OCI-LY1 (cell line): Measurements from ENCODE around the gene COL20A1.

Experiments used
- H2AFZ ChIP-seq: fragments of 200-600 bp; sonication (generic), shearing (Covaris generic); 2 replicates; pipeline ENCODE4 v1.6.0; 2014; ENCODE audit warnings: antibody characterized with exemption, mild to moderate bottlenecking, low read length
- H3F3A ChIP-seq: fragments of 200-600 bp; sonication (generic), shearing (Covaris generic); 2 replicates; pipeline ENCODE4 v1.6.0; 2014; ENCODE audit warnings: mild to moderate bottlenecking, antibody characterized with exemption, low read length, moderate library complexity; ENCODE audit not compliant: insufficient read depth
- H3K27ac ChIP-seq: fragments of 200-600 bp; sonication (generic); 2 replicates; pipeline ENCODE4 v1.5.1; 2014; ENCODE audit warnings: low read length, mixed run types, mild to moderate bottlenecking, low read depth; ENCODE audit not compliant: poor library complexity, severe bottlenecking
- H3K27me3 ChIP-seq: fragments of 200-600 bp; sonication (generic); 2 replicates; pipeline ENCODE4 v1.6.0; 2014; ENCODE audit warnings: antibody characterized with exemption, mild to moderate bottlenecking, low read length, moderate library complexity; ENCODE audit not compliant: insufficient read depth
- H3K36me3 ChIP-seq: fragments of 200-600 bp; sonication (generic); 2 replicates; pipeline ENCODE4 v1.6.1; 2014; ENCODE audit warnings: mild to moderate bottlenecking, antibody characterized with exemption, low read length, moderate library complexity, mixed read lengths; ENCODE audit not compliant: insufficient read depth
- H3K4me1 ChIP-seq: fragments of 200-600 bp; sonication (generic); 2 replicates; pipeline ENCODE4 v1.5.1; 2014; ENCODE audit warnings: mild to moderate bottlenecking, low read length, moderate library complexity; ENCODE audit not compliant: insufficient read depth, severe bottlenecking
- H3K4me2 ChIP-seq: fragments of 200-600 bp; sonication (generic), shearing (Covaris generic); 2 replicates; pipeline ENCODE4 v1.6.1; 2014; ENCODE audit warnings: low read length
- H3K4me3 ChIP-seq: fragments of 200-600 bp; sonication (generic); 2 replicates; pipeline ENCODE4 v1.5.1; 2014; ENCODE audit warnings: low read length, low read depth, mild to moderate bottlenecking, mixed read lengths; ENCODE audit not compliant: poor library complexity, severe bottlenecking
- H3K79me2 ChIP-seq: fragments of 200-600 bp; shearing (Covaris generic); 2 replicates; pipeline ENCODE4 v1.6.1; 2016; ENCODE audit warnings: mixed run types, low read length, mixed read lengths; ENCODE audit not compliant: insufficient read depth
- H3K9ac ChIP-seq: fragments of 200-600 bp; sonication (generic), shearing (Covaris generic); 2 replicates; pipeline ENCODE4 v1.6.1; 2014; ENCODE audit warnings: mild to moderate bottlenecking, low read length, mixed read lengths
- H3K9me2 ChIP-seq: fragments of 200-600 bp; sonication (generic), shearing (Covaris generic); 2 replicates; pipeline ENCODE4 v1.6.1; 2014; ENCODE audit warnings: low read depth, mild to moderate bottlenecking, low read length, mixed read lengths
- H3K9me3 ChIP-seq: fragments of 200-600 bp; shearing (Covaris generic); 2 replicates; pipeline ENCODE4 v1.6.1; 2014; ENCODE audit warnings: low read length, mixed read lengths
- H4K20me1 ChIP-seq: fragments of 200-600 bp; sonication (generic), shearing (Covaris generic); 2 replicates; pipeline ENCODE4 v1.6.0; 2016; ENCODE audit warnings: mild to moderate bottlenecking, low read length; ENCODE audit not compliant: insufficient read depth
- CTCF ChIP-seq: fragments of 200-600 bp; sonication (generic), shearing (Covaris generic); IDR thresholded peaks from 2 replicates; pipeline ENCODE4 v1.5.1; 2017; ENCODE audit warnings: mild to moderate bottlenecking, antibody characterized with exemption, low read length, moderate library complexity, mixed read lengths
- EZH2 ChIP-seq: fragments of 200-600 bp; sonication (generic), shearing (Covaris generic); IDR thresholded peaks from 2 replicates; pipeline ENCODE4 v1.8.0; 2017; ENCODE audit warnings: borderline replicate concordance, mixed run types, mild to moderate bottlenecking, antibody characterized with exemption, low read length, moderate library complexity, mixed read lengths

The COL20A1 gene

GRCh38 chr20:63292904-63293303 lies at the start of gene COL20A1:
COL20A1 (plus strand) TSS chr20:63293186; CDS start chr20:63295108, 1,922 bp downstream.
- H3K9me3 ChIP-seq, result no peaks in the 10 kb centered on the region
- TF ChIP-seq EZH2 (no peak), CTCF (no peak)
- no peak within 1 kb of the TSS for H3K27ac ChIP-seq
- no peaks in the 10 kb centered on the region for H3F3A ChIP-seq
- no peaks in the 10 kb centered on the region for H3K9me2 ChIP-seq
- H2AFZ ChIP-seq, result no peak within 1 kb of the TSS
- no peaks in the 10 kb centered on the region for H3K27me3 ChIP-seq
- peaks cover 4% of the 10 kb centered on the region; the same call in 1 of the 2 replicates for H3K36me3 ChIP-seq
- no peaks in the 10 kb centered on the region for H3K79me2 ChIP-seq
- no peak within 1 kb of the TSS for H3K4me2 ChIP-seq
- H3K4me1 ChIP-seq, result no peaks in the 10 kb centered on the region
- H3K4me3 ChIP-seq, result no peak within 1 kb of the TSS
- H3K9ac ChIP-seq, result no peak within 1 kb of the TSS
- no peaks in the 10 kb centered on the region for H4K20me1 ChIP-seq

- H3K9me2 ChIP-seq, result no peaks in the 10 kb centered on the region
- no peaks in the 10 kb centered on the region for H3K4me1 ChIP-seq
- H2AFZ ChIP-seq, result no peak overlapping the region
- no peak overlapping the region for H3K4me2 ChIP-seq
- peaks cover 4% of the 10 kb centered on the region; the same call in 1 of the 2 replicates for H3K27me3 ChIP-seq
- no peak overlapping the region for H3K4me3 ChIP-seq
- H3K9me3 ChIP-seq, result no peaks in the 10 kb centered on the region
- no peaks in the 10 kb centered on the region for H4K20me1 ChIP-seq
- H3K27ac ChIP-seq, result no peak overlapping the region
- no peak overlapping the region for H3K9ac ChIP-seq
- no peak for TF ChIP-seq CTCF
- no peak for TF ChIP-seq EZH2
- H3K36me3 ChIP-seq, result no peaks in the 10 kb centered on the region
- H3K79me2 ChIP-seq, result no peaks in the 10 kb centered on the region
- no peaks in the 10 kb centered on the region for H3F3A ChIP-seq
These were observed 49.3 kb upstream of the COL20A1 start for GRCh38 chr20:63243604-63244247.

- Histone ChIP-seq H3K36me3 (no peaks in the 10 kb centered on the region), H3K27me3 (peaks cover 4% of the 10 kb centered on the region; the same call in 1 of the 2 replicates), H3K9ac (no peak overlapping the region)
These were observed 48.5 kb upstream of the COL20A1 start for GRCh38 chr20:63244468-63244867.

More at GRCh38 chr20:63244468-63244867, 48.5 kb upstream of the COL20A1 start:
- H2AFZ ChIP-seq, result no peak overlapping the region
- no peaks in the 10 kb centered on the region for H4K20me1 ChIP-seq
- no peaks in the 10 kb centered on the region for H3K4me1 ChIP-seq
- H3K27ac ChIP-seq, result no peak overlapping the region
- H3K9me2 ChIP-seq, result no peaks in the 10 kb centered on the region
- H3K79me2 ChIP-seq, result no peaks in the 10 kb centered on the region
- no peaks in the 10 kb centered on the region for H3F3A ChIP-seq
- H3K4me3 ChIP-seq, result no peak overlapping the region
- H3K4me2 ChIP-seq, result no peak overlapping the region
- H3K9me3 ChIP-seq, result no peaks in the 10 kb centered on the region
- TF ChIP-seq CTCF (no peak), EZH2 (no peak)
